Stimulated activated effector memory CD8-positive, alpha-beta T cell treated with anti-CD3 and anti-CD28 coated beads, Interleukin-12 subunit alpha, Interleukin-12 subunit beta, amount 100 ng/mL, for 72 hours (primary cell): ENCODE measurements around the gene IZUMO1.
"Not testable (repeated sequence)": the region's sequence is repeated elsewhere in the genome, so short reads cannot be mapped to it uniquely, and the experiment has no call there.

Experiments used
- ATAC-seq: fragments of 150-1000 bp; cut with Tn5 transposase; 2 replicates; pipeline ENCODE4 v1.10.0; 2021
- DNase-seq, 2 donors: peaks; one replicate each; pipeline ENCODE4 v3.0.0; 2021 to 2022; ENCODE audit warnings: low spot score in 2 of 2
- H3K27ac Mint-ChIP-seq: one replicate; pipeline ENCODE4 v1.8.0; 2022; ENCODE audit warnings: mild to moderate bottlenecking, mixed read lengths
- H3K36me3 Mint-ChIP-seq: one replicate; pipeline ENCODE4 v1.8.0; 2022; ENCODE audit warnings: mild to moderate bottlenecking, mixed read lengths
- H3K4me1 Mint-ChIP-seq: one replicate; pipeline ENCODE4 v1.8.0; 2022; ENCODE audit warnings: mixed read lengths
- H3K4me3 Mint-ChIP-seq: one replicate; pipeline ENCODE4 v1.8.0; 2022; ENCODE audit warnings: mild to moderate bottlenecking, mixed read lengths
- H3K9me3 Mint-ChIP-seq: one replicate; pipeline ENCODE4 v1.8.0; 2022; ENCODE audit warnings: mixed read lengths

The IZUMO1 gene

GRCh38 chr19:48728911-48729664 lies 17.6 kb downstream of the IZUMO1 start:
- no peak overlapping the region for H3K27ac Mint-ChIP-seq
- ATAC-seq (no peak), DNase-seq (no peak)
- H3K4me1 Mint-ChIP-seq: peaks cover 22% of the 10 kb centered on the region
- H3K36me3 Mint-ChIP-seq: no peaks in the 10 kb centered on the region
- H3K9me3 Mint-ChIP-seq: peaks cover 15% of the 10 kb centered on the region
- no peak overlapping the region for H3K4me3 Mint-ChIP-seq

- Mint-ChIP-seq H3K36me3 (no peaks in the 10 kb centered on the region), H3K9me3 (peaks cover 15% of the 10 kb centered on the region), H3K4me3 (no peak overlapping the region), H3K4me1 (peaks cover 22% of the 10 kb centered on the region), H3K27ac (no peak overlapping the region)
- DNase-seq (no peak), ATAC-seq (peak; percentile 61)
These were observed 20.2 kb downstream of the IZUMO1 start for GRCh38 chr19:48726556-48726955.

GRCh38 chr19:48724796-48725753 lies 21.6 kb downstream of the IZUMO1 start:
- peak; percentile 52 for ATAC-seq
- no peak overlapping the region for H3K4me3 Mint-ChIP-seq

GRCh38 chr19:48722196-48722708 lies 24.5 kb downstream of the IZUMO1 start:
- H3K27ac Mint-ChIP-seq: no peak overlapping the region
- peaks cover 33% of the 10 kb centered on the region for H3K4me1 Mint-ChIP-seq
- ATAC-seq: no peak
- H3K9me3 Mint-ChIP-seq: peaks cover 15% of the 10 kb centered on the region
- H3K36me3 Mint-ChIP-seq: peaks cover 6% of the 10 kb centered on the region
- DNase-seq: no peak
- H3K4me3 Mint-ChIP-seq: no peak overlapping the region

More at GRCh38 chr19:48724796-48725753, 21.6 kb downstream of the IZUMO1 start:
- Mint-ChIP-seq H3K4me1 (peaks cover 33% of the 10 kb centered on the region), H3K9me3 (peaks cover 15% of the 10 kb centered on the region), H3K27ac (peak overlapping the region; percentile 89), H3K36me3 (peaks cover 6% of the 10 kb centered on the region)
- DNase-seq: no peak

GRCh38 chr19:48720613-48721296 lies 26.0 kb downstream of the IZUMO1 start:
- H3K36me3 Mint-ChIP-seq: peaks cover 6% of the 10 kb centered on the region
- peak; percentile 80 to 95 for DNase-seq
- ATAC-seq: peak; percentile 95
- H3K4me1 Mint-ChIP-seq: peaks cover 24% of the 10 kb centered on the region
- peak overlapping the region; percentile 96 for H3K27ac Mint-ChIP-seq
- peak overlapping the region; percentile 86 for H3K4me3 Mint-ChIP-seq
- H3K9me3 Mint-ChIP-seq: peaks cover 10% of the 10 kb centered on the region

GRCh38 chr19:48720251-48720612 lies 26.5 kb downstream of the IZUMO1 start:
- H3K9me3 Mint-ChIP-seq: peaks cover 6% of the 10 kb centered on the region
- H3K4me3 Mint-ChIP-seq: peak overlapping the region; percentile 86
- H3K36me3 Mint-ChIP-seq: peaks cover 6% of the 10 kb centered on the region
- ATAC-seq (peak; percentile 2), DNase-seq (no peak)
- peak overlapping the region; percentile 96 for H3K27ac Mint-ChIP-seq
- peaks cover 21% of the 10 kb centered on the region for H3K4me1 Mint-ChIP-seq

GRCh38 chr19:48719263-48720171 lies 27.2 kb downstream of the IZUMO1 start, which contains the start of gene MAMSTR:
MAMSTR (minus strand) TSS chr19:48719725; CDS start chr19:48719031, 694 bp downstream.
- Mint-ChIP-seq H3K9me3 (no peaks in the 10 kb centered on the region), H3K36me3 (peaks cover 6% of the 10 kb centered on the region), H3K4me1 (peaks cover 21% of the 10 kb centered on the region), H3K4me3 (peak within 1 kb of the TSS; percentile 86), H3K27ac (peak within 1 kb of the TSS; percentile 96)
- DNase-seq (no peak), ATAC-seq (no peak)

GRCh38 chr19:48718711-48719231 lies 27.9 kb downstream of the IZUMO1 start:
- DNase-seq (no peak), ATAC-seq (no peak)
- peak overlapping the region; percentile 50 for H3K27ac Mint-ChIP-seq
- no peaks in the 10 kb centered on the region for H3K9me3 Mint-ChIP-seq
- H3K36me3 Mint-ChIP-seq: peaks cover 6% of the 10 kb centered on the region
- H3K4me3 Mint-ChIP-seq: no peak overlapping the region
- peaks cover 23% of the 10 kb centered on the region for H3K4me1 Mint-ChIP-seq

- ATAC-seq, DNase-seq, H3K4me3 Mint-ChIP-seq, H3K9me3 Mint-ChIP-seq, H3K27ac Mint-ChIP-seq, H3K36me3 Mint-ChIP-seq: not testable (repeated sequence)
- peaks cover 29% of the 10 kb centered on the region for H3K4me1 Mint-ChIP-seq
These were observed 28.6 kb downstream of the IZUMO1 start for GRCh38 chr19:48718106-48718505.

GRCh38 chr19:48716562-48717291 lies 30.0 kb downstream of the IZUMO1 start:
- ATAC-seq (no peak), DNase-seq (no peak)
- Mint-ChIP-seq H3K4me3 (no peak overlapping the region), H3K4me1 (peaks cover 34% of the 10 kb centered on the region), H3K36me3 (peaks cover 6% of the 10 kb centered on the region), H3K27ac (no peak overlapping the region), H3K9me3 (no peaks in the 10 kb centered on the region)

- H3K36me3 Mint-ChIP-seq: peaks cover 2% of the 10 kb centered on the region
- H3K27ac Mint-ChIP-seq: no peak overlapping the region
- H3K9me3 Mint-ChIP-seq: no peaks in the 10 kb centered on the region
- peaks cover 28% of the 10 kb centered on the region for H3K4me1 Mint-ChIP-seq
- ATAC-seq: no peak
- no peak for DNase-seq
- H3K4me3 Mint-ChIP-seq: peak overlapping the region; percentile 79
These were observed 31.0 kb downstream of the IZUMO1 start for GRCh38 chr19:48715681-48716171.

- DNase-seq (no peak), ATAC-seq (no peak)
- peaks cover 23% of the 10 kb centered on the region for H3K4me1 Mint-ChIP-seq
- no peaks in the 10 kb centered on the region for H3K36me3 Mint-ChIP-seq
- H3K9me3 Mint-ChIP-seq: no peaks in the 10 kb centered on the region
- peak overlapping the region; percentile 85 for H3K27ac Mint-ChIP-seq
- peak overlapping the region; percentile 79 for H3K4me3 Mint-ChIP-seq
These were observed 31.7 kb downstream of the IZUMO1 start for GRCh38 chr19:48714759-48715675.
